ENCODE measurements around the gene ALDH3B1.

ALDH3B1 gene

DNA sequence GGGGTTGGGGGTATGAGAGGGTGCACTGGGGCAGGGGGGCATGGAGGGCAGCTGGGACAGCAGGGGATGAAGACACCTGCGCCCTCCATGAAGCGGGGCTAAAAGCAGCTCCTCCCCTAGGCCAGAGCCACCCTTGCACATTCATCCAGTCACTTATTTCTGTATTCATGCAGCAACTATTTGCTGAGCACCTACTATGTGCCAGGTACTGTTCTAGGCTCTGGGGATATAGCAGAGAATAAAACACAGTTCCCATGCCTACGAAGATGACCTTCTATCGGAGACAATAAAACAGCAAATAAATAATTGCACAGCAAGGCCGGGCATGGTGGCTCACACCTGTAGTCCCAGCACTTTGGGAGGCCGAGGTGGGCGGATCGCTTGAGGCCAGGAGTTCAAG lies 5.3 kb downstream of the ALDH3B1 start:
- no peaks in the 10 kb centered on the region for H3K9me3 ChIP-seq (ENCODE audit: control insufficient read depth, low read length)
- H3K36me3 ChIP-seq (ENCODE audit: control insufficient read depth, insufficient read depth, low read length) = no peaks in the 10 kb centered on the region
- H3K79me2 ChIP-seq = no peaks in the 10 kb centered on the region
- H2AFZ ChIP-seq = no peak overlapping the region
- TF ChIP-seq, protein P1, sequence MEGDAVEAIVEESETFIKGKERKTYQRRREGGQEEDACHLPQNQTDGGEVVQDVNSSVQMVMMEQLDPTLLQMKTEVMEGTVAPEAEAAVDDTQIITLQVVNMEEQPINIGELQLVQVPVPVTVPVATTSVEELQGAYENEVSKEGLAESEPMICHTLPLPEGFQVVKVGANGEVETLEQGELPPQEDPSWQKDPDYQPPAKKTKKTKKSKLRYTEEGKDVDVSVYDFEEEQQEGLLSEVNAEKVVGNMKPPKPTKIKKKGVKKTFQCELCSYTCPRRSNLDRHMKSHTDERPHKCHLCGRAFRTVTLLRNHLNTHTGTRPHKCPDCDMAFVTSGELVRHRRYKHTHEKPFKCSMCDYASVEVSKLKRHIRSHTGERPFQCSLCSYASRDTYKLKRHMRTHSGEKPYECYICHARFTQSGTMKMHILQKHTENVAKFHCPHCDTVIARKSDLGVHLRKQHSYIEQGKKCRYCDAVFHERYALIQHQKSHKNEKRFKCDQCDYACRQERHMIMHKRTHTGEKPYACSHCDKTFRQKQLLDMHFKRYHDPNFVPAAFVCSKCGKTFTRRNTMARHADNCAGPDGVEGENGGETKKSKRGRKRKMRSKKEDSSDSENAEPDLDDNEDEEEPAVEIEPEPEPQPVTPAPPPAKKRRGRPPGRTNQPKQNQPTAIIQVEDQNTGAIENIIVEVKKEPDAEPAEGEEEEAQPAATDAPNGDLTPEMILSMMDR (IDR thresholded peaks at IDR 0.05) = no peak
- no peak overlapping the region for H3K27ac ChIP-seq
- no peaks in the 10 kb centered on the region for H3K4me1 ChIP-seq
- no peaks in the 10 kb centered on the region for H3K27me3 ChIP-seq (ENCODE audit: control insufficient read depth, insufficient read depth, low read length)
- no peak overlapping the region for H3K9ac ChIP-seq
- no peak overlapping the region for H3K4me3 ChIP-seq (ENCODE audit: low read depth, low read length)
- H3K4me2 ChIP-seq (ENCODE audit: low read length) = no peak overlapping the region

- TF ChIP-seq, protein P1 (IDR thresholded peaks at IDR 0.05) = no peak
These were observed 6.2 kb downstream of the ALDH3B1 start for GRCh38 chr11:68016161-68016903.

DNA sequence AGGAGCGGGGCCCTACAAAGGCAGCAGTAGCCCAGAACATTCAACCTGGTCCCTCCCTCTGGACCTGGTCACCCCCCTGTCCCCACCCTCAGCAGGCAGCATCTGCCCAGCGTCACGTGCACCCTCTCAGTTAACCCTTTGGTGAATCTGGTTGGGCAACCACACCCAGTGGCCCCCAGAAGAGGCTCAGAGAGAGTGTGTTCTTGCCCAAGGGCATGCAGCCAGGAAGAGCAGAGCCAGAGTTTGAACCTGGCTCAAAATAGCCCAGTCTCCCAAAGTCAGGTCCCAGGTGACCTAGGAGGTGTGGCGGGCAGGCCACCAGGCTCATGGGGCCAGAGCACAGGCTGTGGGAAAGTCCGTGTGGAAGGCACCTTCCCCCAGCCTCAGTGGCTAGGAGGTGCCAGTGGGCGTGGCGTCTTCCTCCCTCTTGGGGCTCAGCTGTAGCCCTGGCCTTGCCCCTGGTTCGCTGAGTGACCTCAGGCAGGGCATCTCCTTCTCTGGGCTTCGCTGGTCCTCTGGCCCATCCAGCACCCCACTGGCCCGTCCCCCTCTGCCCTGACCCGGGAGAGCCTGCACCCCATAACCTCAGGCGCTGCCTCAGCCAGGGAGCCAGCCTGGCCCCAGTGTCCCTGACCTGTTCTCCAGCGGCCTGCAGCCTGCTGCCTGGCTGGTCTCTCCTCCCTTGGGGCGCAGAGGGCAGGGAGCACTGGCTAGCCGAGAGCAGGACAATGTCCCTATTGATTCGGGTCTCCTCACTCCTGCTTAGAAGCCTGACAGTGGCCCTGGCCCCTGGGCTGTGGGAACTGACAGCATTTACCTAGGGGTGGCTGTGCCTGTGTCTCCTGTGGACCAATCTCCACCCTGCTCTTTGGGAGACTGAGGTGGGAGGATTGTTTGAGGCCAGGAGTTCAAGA lies 7.0 kb downstream of the ALDH3B1 start:
- Histone ChIP-seq H3K4me1 (no peaks in the 10 kb centered on the region), H3K79me2 (no peaks in the 10 kb centered on the region), H3K27me3 (ENCODE audit: control insufficient read depth, insufficient read depth, low read length) (no peaks in the 10 kb centered on the region), H2AFZ (no peak overlapping the region), H3K9me3 (ENCODE audit: control insufficient read depth, low read length) (no peaks in the 10 kb centered on the region), H3K36me3 (ENCODE audit: control insufficient read depth, insufficient read depth, low read length) (no peaks in the 10 kb centered on the region), H3K9ac (no peak overlapping the region), H3K4me2 (ENCODE audit: low read length) (no peak overlapping the region), H3K27ac (no peak overlapping the region), H3K4me3 (ENCODE audit: low read depth, low read length) (no peak overlapping the region)
- TF ChIP-seq, protein P1 (IDR thresholded peaks at IDR 0.05) = no peak

More at GRCh38 chr11:68016161-68016903, 6.2 kb downstream of the ALDH3B1 start:
- Histone ChIP-seq H3K36me3 (ENCODE audit: control insufficient read depth, insufficient read depth, low read length) (no peaks in the 10 kb centered on the region), H3K4me1 (no peaks in the 10 kb centered on the region), H3K27ac (no peak overlapping the region), H3K79me2 (no peaks in the 10 kb centered on the region), H2AFZ (no peak overlapping the region), H3K4me2 (ENCODE audit: low read length) (no peak overlapping the region), H3K27me3 (ENCODE audit: control insufficient read depth, insufficient read depth, low read length) (no peaks in the 10 kb centered on the region), H3K9me3 (ENCODE audit: control insufficient read depth, low read length) (no peaks in the 10 kb centered on the region), H3K9ac (no peak overlapping the region), H3K4me3 (ENCODE audit: low read depth, low read length) (no peak overlapping the region)

- Histone ChIP-seq H3K27me3 (ENCODE audit: control insufficient read depth, insufficient read depth, low read length) (no peaks in the 10 kb centered on the region), H2AFZ (no peak overlapping the region), H3K4me1 (no peaks in the 10 kb centered on the region), H3K9me3 (ENCODE audit: control insufficient read depth, low read length) (no peaks in the 10 kb centered on the region), H3K36me3 (ENCODE audit: control insufficient read depth, insufficient read depth, low read length) (no peaks in the 10 kb centered on the region), H3K79me2 (no peaks in the 10 kb centered on the region), H3K4me2 (ENCODE audit: low read length) (no peak overlapping the region), H3K4me3 (ENCODE audit: low read depth, low read length) (no peak overlapping the region), H3K27ac (no peak overlapping the region), H3K9ac (no peak overlapping the region)
- TF ChIP-seq, protein P1 (IDR thresholded peaks at IDR 0.05) = no peak
These were observed 8.0 kb downstream of the ALDH3B1 start for GRCh38 chr11:68017980-68018729.
